Nephron progenitor cell (in vitro differentiated cells): ENCODE results near the gene SLC16A6.

Experiments used
- DNase-seq: peaks from one replicate; pipeline ENCODE4 v3.0.0; 2021
- H3K27ac Mint-ChIP-seq: 2 replicates; pipeline ENCODE4 v1.8.0; 2021; ENCODE audit warnings: mild to moderate bottlenecking, moderate library complexity, mixed read lengths
- H3K27me3 Mint-ChIP-seq: 2 replicates; pipeline ENCODE4 v1.8.0; 2021; ENCODE audit warnings: mild to moderate bottlenecking, low read depth, mixed read lengths; ENCODE audit not compliant: poor library complexity
- H3K36me3 Mint-ChIP-seq: 2 replicates; pipeline ENCODE4 v1.8.0; 2021; ENCODE audit warnings: low read depth, mixed read lengths
- H3K4me1 Mint-ChIP-seq: 2 replicates; pipeline ENCODE4 v1.8.0; 2021; ENCODE audit warnings: mixed read lengths
- H3K4me3 Mint-ChIP-seq: 2 replicates; pipeline ENCODE4 v1.8.0; 2021; ENCODE audit warnings: mild to moderate bottlenecking, moderate library complexity, mixed read lengths
- H3K9me3 Mint-ChIP-seq: 2 replicates; pipeline ENCODE4 v1.8.0; 2021; ENCODE audit warnings: mild to moderate bottlenecking, moderate library complexity, mixed read lengths
- CTCF ChIP-seq: fragments of 200-600 bp; sonication (generic); IDR thresholded peaks from 2 replicates; pipeline ENCODE4 v1.5.0; 2021; ENCODE audit warnings: antibody characterized with exemption

SLC16A6 gene

GRCh38 chr17:68291836-68292688 is 1.1 kb upstream of the SLC16A6 start:
- peaks cover 29% of the 10 kb centered on the region for H3K4me1 Mint-ChIP-seq
- TF ChIP-seq CTCF = no peak

GRCh38 chr17:68290268-68290954 is 516 bp downstream of the SLC16A6 start:
- Mint-ChIP-seq H3K9me3 (no peaks in the 10 kb centered on the region), H3K4me3 (peak overlapping the region; percentile 91), H3K36me3 (no peaks in the 10 kb centered on the region), H3K4me1 (peaks cover 29% of the 10 kb centered on the region), H3K27me3 (peaks cover 81% of the 10 kb centered on the region), H3K27ac (no peak overlapping the region)
- peak; percentile 42 for DNase-seq
- no peak for TF ChIP-seq CTCF

More at GRCh38 chr17:68291836-68292688, 1.1 kb upstream of the SLC16A6 start:
- H3K36me3 Mint-ChIP-seq = no peaks in the 10 kb centered on the region
- H3K9me3 Mint-ChIP-seq = no peaks in the 10 kb centered on the region
- peak overlapping the region; percentile 80 for H3K4me3 Mint-ChIP-seq
- no peak overlapping the region for H3K27ac Mint-ChIP-seq
- H3K27me3 Mint-ChIP-seq = peaks cover 77% of the 10 kb centered on the region
- DNase-seq = peak; percentile 75

GRCh38 chr17:68289936-68290267 is 1.0 kb downstream of the SLC16A6 start:
- peaks cover 29% of the 10 kb centered on the region for H3K4me1 Mint-ChIP-seq
- no peaks in the 10 kb centered on the region for H3K36me3 Mint-ChIP-seq
- no peaks in the 10 kb centered on the region for H3K9me3 Mint-ChIP-seq
- no peak for TF ChIP-seq CTCF
- no peak for DNase-seq
- H3K27me3 Mint-ChIP-seq = peaks cover 78% of the 10 kb centered on the region
- no peak overlapping the region for H3K27ac Mint-ChIP-seq
- peak overlapping the region; percentile 91 for H3K4me3 Mint-ChIP-seq

DNA sequence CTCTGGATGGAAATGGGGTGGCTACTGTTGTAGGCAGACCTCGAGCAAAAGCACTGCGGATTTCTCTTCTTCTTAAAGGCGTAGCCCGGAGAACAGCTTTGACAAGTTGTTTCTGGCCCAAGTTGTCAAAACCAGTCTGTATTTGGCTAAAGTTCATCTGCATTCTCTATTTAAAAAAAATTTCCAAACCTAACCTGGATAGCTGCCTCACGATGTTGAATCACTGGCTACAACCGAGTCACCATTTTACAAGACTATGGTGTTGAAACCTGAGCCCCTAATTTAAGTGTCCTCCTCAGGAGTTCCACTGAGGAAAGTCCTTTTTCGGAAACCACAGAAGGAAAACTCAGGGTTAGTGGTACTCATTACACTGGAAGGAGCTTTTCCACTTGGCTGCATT is 1.5 kb downstream of the SLC16A6 start:
- H3K9me3 Mint-ChIP-seq = no peaks in the 10 kb centered on the region
- peaks cover 29% of the 10 kb centered on the region for H3K4me1 Mint-ChIP-seq
- peak overlapping the region; percentile 91 for H3K4me3 Mint-ChIP-seq
- no peak overlapping the region for H3K27ac Mint-ChIP-seq
- peaks cover 73% of the 10 kb centered on the region for H3K27me3 Mint-ChIP-seq
- DNase-seq = no peak
- H3K36me3 Mint-ChIP-seq = no peaks in the 10 kb centered on the region
- no peak for TF ChIP-seq CTCF

GRCh38 chr17:68288804-68289203 is 2.1 kb downstream of the SLC16A6 start:
- H3K9me3 Mint-ChIP-seq = no peaks in the 10 kb centered on the region
- H3K36me3 Mint-ChIP-seq = no peaks in the 10 kb centered on the region
- peak overlapping the region; percentile 40 for H3K4me3 Mint-ChIP-seq
- DNase-seq = no peak
- H3K4me1 Mint-ChIP-seq = peaks cover 29% of the 10 kb centered on the region
- no peak overlapping the region for H3K27ac Mint-ChIP-seq
- TF ChIP-seq CTCF = no peak
- peaks cover 67% of the 10 kb centered on the region for H3K27me3 Mint-ChIP-seq
